Measurements from ENCODE around the gene GLUD1.
"Not testable (repeated sequence)": the region's sequence is repeated elsewhere in the genome, so short reads cannot be mapped to it uniquely, and the experiment has no call there.

GLUD1 gene

GRCh38 chr10:87053577-87054181 lies 41.0 kb downstream of the GLUD1 start:
- peak; percentile 27; the same call in 1 of the 3 replicates for ATAC-seq

GRCh38 chr10:87053111-87053510 lies 41.5 kb downstream of the GLUD1 start:
- TF ChIP-seq CSRNP3 (CRISPR knock-in tag; IDR thresholded peaks at IDR 0.05) (no peak), CREB5 (CRISPR knock-in tag; IDR thresholded peaks at IDR 0.05; ENCODE audit: low read depth) (no peak), POU6F1 (CRISPR knock-in tag; IDR thresholded peaks at IDR 0.05; ENCODE audit: borderline replicate concordance, low read depth) (no peak), BACH2 (CRISPR knock-in tag; IDR thresholded peaks at IDR 0.05; ENCODE audit: borderline replicate concordance) (no peak), ZNF70 (CRISPR knock-in tag; IDR thresholded peaks at IDR 0.05) (no peak)
- ATAC-seq, result peak; percentile 64; the same call in 2 of the 3 replicates

More at GRCh38 chr10:87053577-87054181, 41.0 kb downstream of the GLUD1 start:
- TF ChIP-seq CREB5 (CRISPR knock-in tag; IDR thresholded peaks at IDR 0.05; ENCODE audit: low read depth), result no peak
- TF ChIP-seq OSR1 (CRISPR knock-in tag; IDR thresholded peaks at IDR 0.05), result no peak
- TF ChIP-seq PATZ1 (CRISPR knock-in tag; IDR thresholded peaks at IDR 0.05; ENCODE audit: borderline replicate concordance), result no peak
- TF ChIP-seq SNAI2 (CRISPR knock-in tag; IDR thresholded peaks at IDR 0.05), result no peak
- TF ChIP-seq TCF4 (CRISPR knock-in tag; IDR thresholded peaks at IDR 0.05; ENCODE audit: borderline replicate concordance), result no peak

- TF ChIP-seq CREB5 (CRISPR knock-in tag; IDR thresholded peaks at IDR 0.05; ENCODE audit: low read depth), result no peak
- TF ChIP-seq ZNF8 (CRISPR knock-in tag; IDR thresholded peaks at IDR 0.05), result no peak
- no peak for TF ChIP-seq SNAI2 (CRISPR knock-in tag; IDR thresholded peaks at IDR 0.05)
- TF ChIP-seq ZFP30 (CRISPR knock-in tag; IDR thresholded peaks at IDR 0.05), result no peak
- TF ChIP-seq ZNF565 (CRISPR knock-in tag; conservative IDR thresholded peaks at IDR 0.05; ENCODE audit: low read depth), result no peak
- no peak for TF ChIP-seq BACH2 (CRISPR knock-in tag; IDR thresholded peaks at IDR 0.05; ENCODE audit: borderline replicate concordance)
- no peak for TF ChIP-seq GLIS3 (CRISPR knock-in tag; IDR thresholded peaks at IDR 0.05)
- TF ChIP-seq TSHZ2 (CRISPR knock-in tag; IDR thresholded peaks at IDR 0.05), result no peak
- no peak for TF ChIP-seq CSDC2 (CRISPR knock-in tag; IDR thresholded peaks at IDR 0.05)
- no peak for TF ChIP-seq TCF4 (CRISPR knock-in tag; IDR thresholded peaks at IDR 0.05; ENCODE audit: borderline replicate concordance)
- TF ChIP-seq ZNF70 (CRISPR knock-in tag; IDR thresholded peaks at IDR 0.05), result no peak
- no peak for TF ChIP-seq OSR1 (CRISPR knock-in tag; IDR thresholded peaks at IDR 0.05)
- no peak for TF ChIP-seq ISL1 (CRISPR knock-in tag; IDR thresholded peaks at IDR 0.05)
- no peak for TF ChIP-seq ESRRG (CRISPR knock-in tag; IDR thresholded peaks at IDR 0.05)
- ATAC-seq, result no peak
Measured at GRCh38 chr10:87045434-87045938, 49.2 kb downstream of the GLUD1 start.

GRCh38 chr10:87043579-87043978 lies 51.1 kb downstream of the GLUD1 start:
- ATAC-seq, result not testable (repeated sequence)

All from SK-N-SH treated with all-trans-retinoic acid at 6 μM for 48 hours (cell line).